CD8-positive, alpha-beta memory T cell (primary cell): ENCODE data around the gene KANTR. TPM values are rescaled to one million over a fixed set of nuclear protein-coding genes. Genes with fewer than 3 reads are reported as not detected.

Experiments used
- CTCF ChIA-PET: fragments of 350-600 bp; sonication (Branson Sonifier 250); formaldehyde crosslinking; loops from one replicate; lab custom pipeline; 2021; ENCODE audit warnings: antibody characterized with exemption; lab: Charles Lee
- POLR2A ChIA-PET: fragments of 350-600 bp; sonication (Branson Sonifier 250); formaldehyde crosslinking; loops from one replicate; lab custom pipeline; 2021; ENCODE audit warnings: antibody characterized with exemption; lab: Charles Lee
- DNase-seq, 5 donors: peaks; one replicate each; pipeline versions ENCODE4 v3.0.0 to v3.0.0-alpha.2; 2020 to 2022; ENCODE audit warnings: mixed read lengths in 1 of 5
- H3K27ac ChIP-seq: one replicate; pipeline ENCODE4 v1.7.0; 2013; ENCODE audit warnings: low read depth, mild to moderate bottlenecking, low read length, moderate library complexity
- H3K27me3 ChIP-seq: 2 replicates; pipeline ENCODE4 v1.7.0; 2013; ENCODE audit warnings: low read length, mild to moderate bottlenecking; ENCODE audit not compliant: insufficient read depth, poor library complexity, severe bottlenecking
- H3K36me3 ChIP-seq: 2 replicates; pipeline ENCODE4 v1.7.0; 2013; ENCODE audit warnings: mild to moderate bottlenecking, low read length, moderate library complexity; ENCODE audit not compliant: insufficient read depth
- H3K4me1 ChIP-seq: 2 replicates; pipeline ENCODE4 v1.7.0; 2013; ENCODE audit warnings: mild to moderate bottlenecking, low read length, moderate library complexity; ENCODE audit not compliant: insufficient read depth
- H3K4me3 ChIP-seq: 2 replicates; pipeline ENCODE4 v1.7.0; 2013; ENCODE audit warnings: mild to moderate bottlenecking, low read length
- H3K9me3 ChIP-seq: 2 replicates; pipeline ENCODE4 v1.7.0; 2013; ENCODE audit warnings: mild to moderate bottlenecking, low read length
- H3K27ac Mint-ChIP-seq, 8 donors: one replicate each; pipeline ENCODE4 v1.8.0; 2020 to 2021; ENCODE audit warnings: mixed read lengths in 8 of 8, mild to moderate bottlenecking in 6 of 8, inconsistent platforms in 3 of 8, moderate library complexity in 3 of 8
- H3K27me3 Mint-ChIP-seq, 2 donors: one replicate each; pipeline ENCODE4 v1.8.0; 2020 to 2021; ENCODE audit warnings: mixed read lengths in 2 of 2, mild to moderate bottlenecking in 1 of 2, moderate library complexity in 1 of 2
- H3K36me3 Mint-ChIP-seq, 3 donors: one replicate each; pipeline ENCODE4 v1.8.0; 2020 to 2021; ENCODE audit warnings: mixed read lengths in 3 of 3, inconsistent platforms in 1 of 3, mild to moderate bottlenecking in 1 of 3
- H3K4me1 Mint-ChIP-seq, 3 donors: one replicate each; pipeline ENCODE4 v1.8.0; 2020 to 2021; ENCODE audit warnings: mixed read lengths in 3 of 3, inconsistent platforms in 1 of 3, mild to moderate bottlenecking in 1 of 3
- H3K4me3 Mint-ChIP-seq, 7 donors: one replicate each; pipeline ENCODE4 v1.8.0; 2020 to 2021; ENCODE audit warnings: mixed read lengths in 7 of 7, mild to moderate bottlenecking in 6 of 7, moderate library complexity in 4 of 7, inconsistent platforms in 2 of 7
- H3K9me3 Mint-ChIP-seq, 5 donors: one replicate each; pipeline ENCODE4 v1.8.0; 2020 to 2022; ENCODE audit warnings: mixed read lengths in 5 of 5, mild to moderate bottlenecking in 3 of 5, moderate library complexity in 2 of 5, inconsistent platforms in 1 of 5
- polyA plus RNA-seq: library from polyadenylated mRNA; unstranded; fragments of 300-500 nt; fragmentation: Illumina TruSeq; gene quantifications from one replicate; pipeline ENCODE4 v1.2.3, GENCODE V29; 2021
- total RNA-seq, 2 experiments: library from RNA; stranded (reverse); gene quantifications; one replicate each; pipeline ENCODE4 v1.2.3, GENCODE V29; 2021

Gene KANTR
- total and polyA plus RNA-seq, 3 experiments from 2014 or later, result 1.6 to 4.8 (median 4.6) TPM

GRCh38 chrX:53122013-53122412 is 28.1 kb downstream of the KANTR start:
- Histone ChIP-seq H3K9me3 (no peaks in the 10 kb centered on the region), H3K27me3 (no peaks in the 10 kb centered on the region), H3K4me3 (no peak overlapping the region), H3K27ac (no peak overlapping the region), H3K36me3 (no peaks in the 10 kb centered on the region), H3K4me1 (no peaks in the 10 kb centered on the region)
- H3K9me3 Mint-ChIP-seq, result peaks cover 0 to 3% (median 0%) of the 10 kb centered on the region in 5 donors
- DNase-seq, result no peak
- H3K4me1 Mint-ChIP-seq, result peaks cover 11 to 23% (median 22%) of the 10 kb centered on the region in 3 donors
- peaks cover 0 to 4% (median 3%) of the 10 kb centered on the region in 3 donors for H3K36me3 Mint-ChIP-seq
- POLR2A ChIA-PET, result no interaction called here
- no peak overlapping the region for H3K27ac Mint-ChIP-seq
- H3K4me3 Mint-ChIP-seq, result no peak overlapping the region
- peaks cover 0 to 8% of the 10 kb centered on the region in 2 donors for H3K27me3 Mint-ChIP-seq
- CTCF ChIA-PET, result no interaction called here

- H3K27me3 ChIP-seq, result no peaks in the 10 kb centered on the region
- Mint-ChIP-seq H3K27me3 (peaks cover 0 to 12% of the 10 kb centered on the region in 2 donors), H3K36me3 (peaks cover 3 to 4% (median 4%) of the 10 kb centered on the region in 3 donors), H3K4me3 (no peak overlapping the region), H3K9me3 (peaks cover 0 to 3% (median 0%) of the 10 kb centered on the region in 5 donors), H3K4me1 (peaks cover 11 to 25% (median 23%) of the 10 kb centered on the region in 3 donors), H3K27ac (no peak overlapping the region)
- ChIA-PET CTCF (no interaction called here), POLR2A (no interaction called here)
- H3K4me3 ChIP-seq, result no peak overlapping the region
- H3K4me1 ChIP-seq, result no peaks in the 10 kb centered on the region
- no peaks in the 10 kb centered on the region for H3K9me3 ChIP-seq
- no peak for DNase-seq
- H3K27ac ChIP-seq, result no peak overlapping the region
- no peaks in the 10 kb centered on the region for H3K36me3 ChIP-seq
Measured at GRCh38 chrX:53125506-53125905, 31.6 kb downstream of the KANTR start.

GRCh38 chrX:53126377-53126776 is 32.4 kb downstream of the KANTR start:
- Mint-ChIP-seq H3K9me3 (peaks cover 0 to 3% (median 0%) of the 10 kb centered on the region in 5 donors), H3K36me3 (peaks cover 4 to 10% (median 4%) of the 10 kb centered on the region in 3 donors), H3K27ac (no peak overlapping the region), H3K4me1 (peaks cover 11 to 25% (median 23%) of the 10 kb centered on the region in 3 donors), H3K27me3 (peaks cover 0 to 14% of the 10 kb centered on the region in 2 donors), H3K4me3 (no peak overlapping the region)
- no peaks in the 10 kb centered on the region for H3K27me3 ChIP-seq
- DNase-seq, result no peak
- H3K4me1 ChIP-seq, result no peaks in the 10 kb centered on the region
- no peak overlapping the region for H3K4me3 ChIP-seq
- POLR2A ChIA-PET, result no interaction called here
- H3K36me3 ChIP-seq, result no peaks in the 10 kb centered on the region
- no peak overlapping the region for H3K27ac ChIP-seq
- CTCF ChIA-PET, result no interaction called here
- H3K9me3 ChIP-seq, result no peaks in the 10 kb centered on the region

- Mint-ChIP-seq H3K27ac (no peak overlapping the region), H3K36me3 (peaks cover 9 to 25% (median 10%) of the 10 kb centered on the region in 3 donors), H3K9me3 (peaks cover 0 to 3% (median 0%) of the 10 kb centered on the region in 5 donors), H3K4me3 (no peak overlapping the region), H3K4me1 (peaks cover 11 to 25% (median 23%) of the 10 kb centered on the region in 3 donors), H3K27me3 (peaks cover 0 to 16% of the 10 kb centered on the region in 2 donors)
- Histone ChIP-seq H3K27me3 (no peaks in the 10 kb centered on the region), H3K9me3 (no peaks in the 10 kb centered on the region), H3K4me1 (no peaks in the 10 kb centered on the region), H3K4me3 (no peak overlapping the region), H3K36me3 (no peaks in the 10 kb centered on the region), H3K27ac (no peak overlapping the region)
- ChIA-PET POLR2A (no interaction called here), CTCF (interaction anchor here (0.9 kb wide), 1 partner anchor 9 kb away, joined by 3 read pairs; no protein-coding TSS in a partner anchor)
- no peak for DNase-seq
Measured at GRCh38 chrX:53128097-53128749, 34.3 kb downstream of the KANTR start.

- ChIA-PET POLR2A (no interaction called here), CTCF (no interaction called here)
- peaks cover 10 to 39% (median 13%) of the 10 kb centered on the region in 3 donors for H3K36me3 Mint-ChIP-seq
- H3K4me3 Mint-ChIP-seq, result no peak overlapping the region
- no peak for DNase-seq
- no peak overlapping the region for H3K4me3 ChIP-seq
- peaks cover 0 to 5% of the 10 kb centered on the region in 2 donors for H3K27me3 Mint-ChIP-seq
- H3K27ac ChIP-seq, result no peak overlapping the region
- no peaks in the 10 kb centered on the region for H3K36me3 ChIP-seq
- H3K27ac Mint-ChIP-seq, result no peak overlapping the region
- no peaks in the 10 kb centered on the region for H3K9me3 Mint-ChIP-seq
- no peaks in the 10 kb centered on the region for H3K9me3 ChIP-seq
- no peaks in the 10 kb centered on the region for H3K27me3 ChIP-seq
- H3K4me1 ChIP-seq, result no peaks in the 10 kb centered on the region
- no peaks in the 10 kb centered on the region for H3K4me1 Mint-ChIP-seq
Measured at GRCh38 chrX:53133400-53133799, 39.5 kb downstream of the KANTR start.

- Mint-ChIP-seq H3K27ac (no peak overlapping the region), H3K36me3 (peaks cover 13 to 39% (median 14%) of the 10 kb centered on the region in 3 donors), H3K4me1 (no peaks in the 10 kb centered on the region), H3K9me3 (no peaks in the 10 kb centered on the region), H3K4me3 (no peak overlapping the region), H3K27me3 (peaks cover 0 to 3% of the 10 kb centered on the region in 2 donors)
- Histone ChIP-seq H3K36me3 (no peaks in the 10 kb centered on the region), H3K4me3 (no peak overlapping the region), H3K27ac (no peak overlapping the region), H3K4me1 (no peaks in the 10 kb centered on the region), H3K9me3 (no peaks in the 10 kb centered on the region), H3K27me3 (no peaks in the 10 kb centered on the region)
- POLR2A ChIA-PET, result no interaction called here
- no peak for DNase-seq
- CTCF ChIA-PET, result no interaction called here
Measured at GRCh38 chrX:53135581-53135980, 41.6 kb downstream of the KANTR start.

- Histone ChIP-seq H3K9me3 (no peaks in the 10 kb centered on the region), H3K36me3 (no peaks in the 10 kb centered on the region), H3K4me3 (no peak overlapping the region), H3K4me1 (no peaks in the 10 kb centered on the region), H3K27me3 (no peaks in the 10 kb centered on the region), H3K27ac (no peak overlapping the region)
- Mint-ChIP-seq H3K4me3 (no peak overlapping the region), H3K27me3 (no peaks in the 10 kb centered on the region), H3K27ac (no peak overlapping the region), H3K9me3 (no peaks in the 10 kb centered on the region), H3K4me1 (no peaks in the 10 kb centered on the region), H3K36me3 (peaks cover 0 to 9% (median 8%) of the 10 kb centered on the region in 3 donors)
- ChIA-PET POLR2A (no interaction called here), CTCF (no interaction called here)
- no peak for DNase-seq
Measured at GRCh38 chrX:53153581-53153980, 59.6 kb downstream of the KANTR start.

GRCh38 chrX:53155512-53156206 is 61.7 kb downstream of the KANTR start:
- H3K27me3 ChIP-seq, result no peaks in the 10 kb centered on the region
- DNase-seq, result no peak
- no peaks in the 10 kb centered on the region for H3K4me1 Mint-ChIP-seq
- ChIA-PET CTCF (no interaction called here), POLR2A (no interaction called here)
- no peak overlapping the region for H3K4me3 Mint-ChIP-seq
- no peaks in the 10 kb centered on the region for H3K9me3 ChIP-seq
- no peaks in the 10 kb centered on the region for H3K4me1 ChIP-seq
- H3K27me3 Mint-ChIP-seq, result no peaks in the 10 kb centered on the region
- no peak overlapping the region for H3K4me3 ChIP-seq
- peak overlapping the region in 1 of 8 donors; percentile 18 for H3K27ac Mint-ChIP-seq
- H3K36me3 Mint-ChIP-seq, result peaks cover 0 to 18% (median 14%) of the 10 kb centered on the region in 3 donors
- no peaks in the 10 kb centered on the region for H3K9me3 Mint-ChIP-seq
- no peak overlapping the region for H3K27ac ChIP-seq
- H3K36me3 ChIP-seq, result no peaks in the 10 kb centered on the region
